Spleen (tissue), 11 donors: ENCODE results near the gene RETREG1. TPM values are rescaled to one million over a fixed set of nuclear protein-coding genes. Genes with fewer than 3 reads are reported as not detected.
"Not testable (repeated sequence)": the region's sequence is repeated elsewhere in the genome, so short reads cannot be mapped to it uniquely, and the experiment has no call there.

Experiments
- DNase-seq: peaks from one replicate; pipeline ENCODE4 v3.0.0-alpha.2; 2020
- H3K27ac ChIP-seq, 8 donors: fragments of 200-600 bp; sonication (generic) in 7 of 8; 1 replicate in 4 of 8; 2 replicates in 4 of 8; pipeline versions ENCODE4 v1.5.0 to v1.8.0; 2016 to 2021; ENCODE audit warnings: inconsistent platforms in 4 of 8, mild to moderate bottlenecking in 4 of 8, moderate library complexity in 1 of 8
- H3K27me3 ChIP-seq, 7 donors: fragments of 200-600 bp; sonication (generic) in 6 of 7; replicated peaks in 1 of 7; 1 replicate in 4 of 7; 2 replicates in 3 of 7; pipeline versions ENCODE4 v1.5.0 to v1.8.0; 2016 to 2021; ENCODE audit warnings: inconsistent platforms in 3 of 7, mild to moderate bottlenecking in 1 of 7
- H3K36me3 ChIP-seq, 6 donors: fragments of 200-600 bp; sonication (generic) in 5 of 6; 1 replicate in 4 of 6; 2 replicates in 2 of 6; pipeline versions ENCODE4 v1.5.0 to v1.8.0; 2016 to 2021; ENCODE audit warnings: inconsistent platforms in 2 of 6
- H3K4me1 ChIP-seq, 6 donors: fragments of 200-600 bp; sonication (generic) in 5 of 6; 1 replicate in 3 of 6; 2 replicates in 3 of 6; pipeline versions ENCODE4 v1.5.0 to v1.8.0; 2016 to 2021; ENCODE audit warnings: inconsistent platforms in 3 of 6
- H3K4me3 ChIP-seq, 8 donors: fragments of 200-600 bp; sonication (generic) in 7 of 8; 1 replicate in 4 of 8; 2 replicates in 4 of 8; pipeline versions ENCODE4 v1.5.0 to v1.8.0; 2016 to 2021; ENCODE audit warnings: inconsistent platforms in 4 of 8, mild to moderate bottlenecking in 4 of 8, moderate library complexity in 2 of 8
- H3K9me3 ChIP-seq, 8 donors: fragments of 200-600 bp; sonication (generic) in 7 of 8; 1 replicate in 4 of 8; 2 replicates in 4 of 8; pipeline versions ENCODE4 v1.5.0 to v1.8.0; 2016 to 2021; ENCODE audit warnings: inconsistent platforms in 4 of 8
- POLR2A ChIP-seq, 3 donors: fragments of 450-650 bp; IDR thresholded peaks; one replicate each; pipeline ENCODE4 v1.5.1; 2017; ENCODE audit warnings: antibody characterized with exemption in 3 of 3, mild to moderate bottlenecking in 1 of 3
- POLR2AphosphoS5 ChIP-seq, 3 donors: sonication (generic); formaldehyde crosslinking; IDR thresholded peaks; one replicate each; pipeline ENCODE4 v1.5.1; 2017; ENCODE audit warnings: antibody characterized with exemption in 3 of 3
- WGBS, 5 donors: extraction: QIAGEN DNeasy Blood & Tissue Kit in 3 of 5; methylation state at CpG; one replicate each; pipeline versions ENCODE4 v1.1.5 to v1.1.7; 2013 to 2018; 5-methylcytosine and 5-hydroxymethylcytosine counted together
- intact Hi-C: fragments of 100-400 bp; cut with DNase I; formaldehyde crosslinking; loops from one replicate; pipeline ENCODE4 v1.15.0; 2023; ENCODE audit warnings: low total_unique reads
- polyA plus RNA-seq, 3 donors: library from polyadenylated mRNA; stranded (reverse); fragments of 200-250 nt; gene quantifications; one replicate each; pipeline ENCODE4 v1.2.1, GENCODE V29; 2013
- total RNA-seq, 7 donors: library from RNA; depleted of rRNA in 3 of 7; stranded (reverse); fragments of >200 nt in 3 of 7; fragmentation: NEBNext Ultra II Directional in 4 of 7; extraction: Animal tissue kit (Norgen Biotek cat#: 25700) in 4 of 7; gene quantifications; one replicate each; pipeline versions ENCODE4 v1.1.0 to v1.2.1, GENCODE V29; 2016 to 2021
- TF ChIP-seq, protein P1 (sequence below), 11 experiments: fragments of 200-600 bp in 7 of 11; fragments of 450-650 bp in 4 of 11; sonication (generic) in 4 of 11; IDR thresholded peaks in 8 of 11; conservative IDR thresholded peaks in 3 of 11; 1 replicate in 7 of 11; 2 replicates in 4 of 11; pipeline versions ENCODE4 v1.4.0 to v1.8.0; 2016 to 2021; ENCODE audit warnings: antibody characterized with exemption in 11 of 11, inconsistent platforms in 4 of 11, mild to moderate bottlenecking in 1 of 11
- donor health status: healthy with polysubstance abuse.
- donor health status: DM: no; HTN: no; CAD: no; lungs with moderate emphysema.
- donor health status: DM: no; HTN: no; CAD: no.
- donor health status: Bipolar disorder and iron deficiency.
- donor health status: healthy.
- donor health status: DM: no; HTN: no; CAD: no.
- donor health status: DM: yes; HTN: yes; CAD: no.

Gene RETREG1
- total and polyA plus RNA-seq, 10 donors = 2.5 to 9.0 (median 5.1) TPM

DNA sequence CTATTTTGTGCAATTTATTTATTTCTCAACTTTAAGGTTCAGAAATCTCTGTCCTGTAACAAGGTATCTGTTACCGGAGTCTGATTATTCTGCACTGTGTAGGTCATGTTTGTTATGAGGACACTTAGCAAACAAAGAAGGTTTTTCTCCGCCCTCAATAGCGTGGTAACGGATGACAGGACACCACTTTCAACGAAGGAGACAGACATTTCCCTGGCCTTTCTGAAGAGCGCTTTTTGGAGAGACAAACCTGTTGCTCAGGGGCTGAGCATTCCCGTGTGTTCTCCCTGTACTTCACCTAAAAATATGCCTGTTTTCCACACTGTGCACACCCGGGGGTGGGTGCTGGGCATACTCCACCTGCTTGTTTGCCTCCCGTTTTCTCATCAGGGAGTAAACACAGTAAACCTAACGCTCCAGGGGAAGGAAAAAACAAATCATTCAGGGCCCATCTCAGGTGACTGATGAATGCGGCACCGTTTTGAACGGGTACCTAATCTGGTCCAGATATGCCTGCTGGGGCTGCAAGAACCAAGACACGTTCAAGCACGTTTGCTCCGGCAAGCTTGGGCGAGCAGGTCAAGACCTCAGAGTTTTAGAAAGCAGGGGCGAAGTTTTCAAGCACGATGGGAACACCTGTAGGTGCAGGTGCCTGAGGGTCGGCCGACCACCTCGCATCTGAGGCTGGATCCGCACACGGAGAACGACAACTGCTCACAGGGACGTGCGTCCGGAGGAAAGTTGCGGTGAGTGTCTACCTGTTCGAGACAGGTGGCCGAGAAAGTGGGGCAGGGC is 859 bp downstream of the RETREG1 start:
- peaks cover 0 to 18% (median 0%) of the 10 kb centered on the region in 7 donors for H3K27me3 ChIP-seq
- intact Hi-C loops = no loop called here
- DNase-seq = peak; percentile 75
- H3K27ac ChIP-seq = peak overlapping the region in 6 of 8 donors; percentile 47 to 87 (median 74)
- H3K4me1 ChIP-seq = peaks cover 3 to 44% (median 19%) of the 10 kb centered on the region in 6 donors
- H3K4me3 ChIP-seq = peak overlapping the region; percentile 58 to 80 (median 72)
- no peaks in the 10 kb centered on the region for H3K9me3 ChIP-seq
- WGBS, 5 donors = 21 to 40% (median 22%) methylated on average over 19 to 31 of the region's 31 CpGs
- no peak for TF ChIP-seq POLR2A (IDR thresholded peaks at IDR 0.05)
- no peaks in the 10 kb centered on the region for H3K36me3 ChIP-seq

GRCh38 chr5:16612007-16612406 is 4.8 kb downstream of the RETREG1 start:
- Histone ChIP-seq H3K27me3 (peaks cover 0 to 14% (median 0%) of the 10 kb centered on the region in 7 donors), H3K9me3 (no peaks in the 10 kb centered on the region), H3K4me3 (no peak overlapping the region), H3K4me1 (peaks cover 3 to 23% (median 9%) of the 10 kb centered on the region in 6 donors), H3K36me3 (no peaks in the 10 kb centered on the region), H3K27ac (no peak overlapping the region)
- intact Hi-C loops = no loop called here
- TF ChIP-seq, protein P1, sequence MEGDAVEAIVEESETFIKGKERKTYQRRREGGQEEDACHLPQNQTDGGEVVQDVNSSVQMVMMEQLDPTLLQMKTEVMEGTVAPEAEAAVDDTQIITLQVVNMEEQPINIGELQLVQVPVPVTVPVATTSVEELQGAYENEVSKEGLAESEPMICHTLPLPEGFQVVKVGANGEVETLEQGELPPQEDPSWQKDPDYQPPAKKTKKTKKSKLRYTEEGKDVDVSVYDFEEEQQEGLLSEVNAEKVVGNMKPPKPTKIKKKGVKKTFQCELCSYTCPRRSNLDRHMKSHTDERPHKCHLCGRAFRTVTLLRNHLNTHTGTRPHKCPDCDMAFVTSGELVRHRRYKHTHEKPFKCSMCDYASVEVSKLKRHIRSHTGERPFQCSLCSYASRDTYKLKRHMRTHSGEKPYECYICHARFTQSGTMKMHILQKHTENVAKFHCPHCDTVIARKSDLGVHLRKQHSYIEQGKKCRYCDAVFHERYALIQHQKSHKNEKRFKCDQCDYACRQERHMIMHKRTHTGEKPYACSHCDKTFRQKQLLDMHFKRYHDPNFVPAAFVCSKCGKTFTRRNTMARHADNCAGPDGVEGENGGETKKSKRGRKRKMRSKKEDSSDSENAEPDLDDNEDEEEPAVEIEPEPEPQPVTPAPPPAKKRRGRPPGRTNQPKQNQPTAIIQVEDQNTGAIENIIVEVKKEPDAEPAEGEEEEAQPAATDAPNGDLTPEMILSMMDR (IDR thresholded peaks at IDR 0.05 in 8 of 11, conservative IDR thresholded peaks at IDR 0.05 in 3 of 11) = no peak
- no peak for TF ChIP-seq POLR2A (IDR thresholded peaks at IDR 0.05)
- no peak for TF ChIP-seq POLR2AphosphoS5 (IDR thresholded peaks at IDR 0.05)
- WGBS, 5 donors = 69 to 92% (median 80%) methylated on average over 2 of the region's 2 CpGs
- no peak for DNase-seq

DNA sequence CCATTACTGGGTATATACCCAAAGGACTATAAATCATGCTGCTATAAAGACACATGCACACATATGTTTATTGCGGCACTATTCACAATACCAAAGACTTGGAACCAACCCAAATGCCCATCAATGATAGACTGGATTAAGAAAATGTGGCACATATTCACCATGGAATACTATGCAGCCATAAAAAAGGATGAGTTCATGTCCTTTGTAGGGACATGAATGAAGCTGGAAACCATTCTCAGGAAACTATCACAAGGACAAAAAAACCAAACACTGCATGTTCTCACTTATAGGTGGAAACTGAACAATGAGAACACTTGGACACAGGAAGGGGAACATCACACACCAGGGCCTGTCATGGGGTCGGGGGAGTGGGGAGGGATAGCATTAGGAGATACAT is 5.9 kb downstream of the RETREG1 start:
- H3K36me3 ChIP-seq, H3K9me3 ChIP-seq, H3K4me3 ChIP-seq, DNase-seq, H3K27me3 ChIP-seq, H3K27ac ChIP-seq, intact Hi-C loops: not testable (repeated sequence)
- WGBS, 5 donors = 86 to 100% (median 90%) methylated on average over 2 of the region's 2 CpGs
- peaks cover 0 to 14% (median 2%) of the 10 kb centered on the region in 6 donors for H3K4me1 ChIP-seq

GRCh38 chr5:16609412-16609811 is 7.4 kb downstream of the RETREG1 start:
- no peak for DNase-seq
- WGBS, 5 donors = 74 to 83% (median 75%) methylated on average over 9 of the region's 9 CpGs
- intact Hi-C loops = no loop called here

DNA sequence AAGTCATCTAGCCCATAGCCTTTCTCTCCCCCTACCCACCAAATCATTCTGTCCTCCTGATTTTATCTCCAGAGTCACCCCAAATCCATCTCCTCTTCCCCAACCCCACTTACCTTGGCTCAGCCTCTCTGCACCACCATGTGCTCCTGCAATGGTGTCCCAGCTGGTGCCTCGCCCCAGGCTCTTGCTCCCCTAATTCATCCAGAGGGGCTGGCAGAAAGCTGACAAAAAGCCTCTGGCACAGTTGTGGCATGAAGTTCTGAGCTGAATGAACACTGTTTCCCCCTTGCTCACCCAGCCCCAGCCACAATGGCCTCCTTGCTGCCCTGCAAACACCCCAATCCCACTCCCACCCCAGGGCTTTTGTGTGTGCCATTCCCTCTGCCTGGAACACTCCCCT is 10.2 kb downstream of the RETREG1 start:
- DNase-seq = no peak
- Histone ChIP-seq H3K27me3 (no peaks in the 10 kb centered on the region), H3K9me3 (no peaks in the 10 kb centered on the region), H3K4me3 (no peak overlapping the region), H3K36me3 (no peaks in the 10 kb centered on the region), H3K27ac (no peak overlapping the region), H3K4me1 (no peaks in the 10 kb centered on the region)
- TF ChIP-seq POLR2A (IDR thresholded peaks at IDR 0.05) (no peak), POLR2AphosphoS5 (IDR thresholded peaks at IDR 0.05) (no peak)
- TF ChIP-seq, protein P1 (IDR thresholded peaks at IDR 0.05 in 8 of 11, conservative IDR thresholded peaks at IDR 0.05 in 3 of 11) = no peak
- 83 to 97% (median 88%) methylated on average over 1 of the region's 1 CpG for WGBS, 5 donors
- intact Hi-C loops = no loop called here

More at GRCh38 chr5:16609412-16609811, 7.4 kb downstream of the RETREG1 start:
- no peak overlapping the region for H3K4me3 ChIP-seq
- no peak overlapping the region for H3K27ac ChIP-seq
- no peaks in the 10 kb centered on the region for H3K27me3 ChIP-seq
- no peak for TF ChIP-seq POLR2AphosphoS5 (IDR thresholded peaks at IDR 0.05)
- no peak for TF ChIP-seq POLR2A (IDR thresholded peaks at IDR 0.05)
- TF ChIP-seq, protein P1 (IDR thresholded peaks at IDR 0.05 in 8 of 11, conservative IDR thresholded peaks at IDR 0.05 in 3 of 11) = no peak
- H3K36me3 ChIP-seq = no peaks in the 10 kb centered on the region
- peaks cover 0 to 2% (median 0%) of the 10 kb centered on the region in 6 donors for H3K4me1 ChIP-seq
- no peaks in the 10 kb centered on the region for H3K9me3 ChIP-seq
